ENCODE results near the gene HLA-DPA1.
"Not testable (repeated sequence)": the region's sequence is repeated elsewhere in the genome, so short reads cannot be mapped to it uniquely, and the experiment has no call there.

Gene HLA-DPA1

GRCh38 chr6:33105386-33105785 is 31.9 kb upstream of the HLA-DPA1 start:
- H3K4me3 ChIP-seq = no peak overlapping the region
- H3K4me1 ChIP-seq = no peaks in the 10 kb centered on the region
- H3K27me3 ChIP-seq (ENCODE audit: low read depth) = peaks cover 23% of the 10 kb centered on the region
- in situ Hi-C loops (cut with MboI; ENCODE audit: low sequenced_read_pairs) = no loop called here
- H3K36me3 ChIP-seq (replicated peaks) = no peaks in the 10 kb centered on the region
- H3K9me3 ChIP-seq = peaks cover 5% of the 10 kb centered on the region; the same call in 1 of the 2 replicates
- DNase-seq (ENCODE audit: low spot score in 2 of 2) = no peak

GRCh38 chr6:33104887-33105286 is 31.4 kb upstream of the HLA-DPA1 start:
- no peak for DNase-seq (ENCODE audit: low spot score in 2 of 2)
- peaks cover 5% of the 10 kb centered on the region; the same call in 1 of the 2 replicates for H3K9me3 ChIP-seq
- in situ Hi-C loops (cut with MboI; ENCODE audit: low sequenced_read_pairs) = no loop called here
- H3K36me3 ChIP-seq (replicated peaks) = no peaks in the 10 kb centered on the region
- no peaks in the 10 kb centered on the region for H3K4me1 ChIP-seq
- no peak overlapping the region for H3K4me3 ChIP-seq
- peaks cover 25% of the 10 kb centered on the region for H3K27me3 ChIP-seq (ENCODE audit: low read depth)

- H3K4me1 ChIP-seq = no peaks in the 10 kb centered on the region
- H3K9me3 ChIP-seq = peaks cover 7% of the 10 kb centered on the region; the same call in 1 of the 2 replicates
- no peaks in the 10 kb centered on the region for H3K36me3 ChIP-seq (replicated peaks)
- in situ Hi-C loops (cut with MboI; ENCODE audit: low sequenced_read_pairs) = no loop called here
- H3K27me3 ChIP-seq (ENCODE audit: low read depth) = peaks cover 24% of the 10 kb centered on the region
- no peak overlapping the region for H3K4me3 ChIP-seq
- no peak for DNase-seq (ENCODE audit: low spot score in 2 of 2)
These were observed 30.3 kb upstream of the HLA-DPA1 start for GRCh38 chr6:33103776-33104175.

GRCh38 chr6:33101121-33101737 is 27.8 kb upstream of the HLA-DPA1 start:
- H3K36me3 ChIP-seq (replicated peaks); H3K4me1 ChIP-seq; in situ Hi-C loops (cut with MboI; ENCODE audit: low sequenced_read_pairs); H3K4me3 ChIP-seq; DNase-seq (ENCODE audit: low spot score in 2 of 2); H3K9me3 ChIP-seq: not testable (repeated sequence)
- H3K27me3 ChIP-seq (ENCODE audit: low read depth) = peaks cover 12% of the 10 kb centered on the region

GRCh38 chr6:33095681-33096080 is 22.2 kb upstream of the HLA-DPA1 start:
- H3K4me3 ChIP-seq = no peak overlapping the region
- peaks cover 5% of the 10 kb centered on the region for H3K9me3 ChIP-seq
- in situ Hi-C loops (cut with MboI; ENCODE audit: low sequenced_read_pairs) = no loop called here
- H3K27me3 ChIP-seq (ENCODE audit: low read depth) = peaks cover 23% of the 10 kb centered on the region
- H3K36me3 ChIP-seq (replicated peaks) = no peaks in the 10 kb centered on the region
- H3K4me1 ChIP-seq = no peaks in the 10 kb centered on the region
- DNase-seq (ENCODE audit: low spot score in 2 of 2) = no peak

GRCh38 chr6:33093855-33094254 is 20.4 kb upstream of the HLA-DPA1 start:
- no peaks in the 10 kb centered on the region for H3K4me1 ChIP-seq
- H3K36me3 ChIP-seq (replicated peaks) = no peaks in the 10 kb centered on the region
- H3K4me3 ChIP-seq = no peak overlapping the region
- peaks cover 3% of the 10 kb centered on the region for H3K9me3 ChIP-seq
- no peak for DNase-seq (ENCODE audit: low spot score in 2 of 2)
- peaks cover 19% of the 10 kb centered on the region for H3K27me3 ChIP-seq (ENCODE audit: low read depth)
- in situ Hi-C loops (cut with MboI; ENCODE audit: low sequenced_read_pairs) = no loop called here

GRCh38 chr6:33092385-33092784 is 18.9 kb upstream of the HLA-DPA1 start:
- H3K36me3 ChIP-seq (replicated peaks) = no peaks in the 10 kb centered on the region
- H3K4me1 ChIP-seq = no peaks in the 10 kb centered on the region
- H3K27me3 ChIP-seq (ENCODE audit: low read depth) = peaks cover 25% of the 10 kb centered on the region
- no peaks in the 10 kb centered on the region for H3K9me3 ChIP-seq
- in situ Hi-C loops (cut with MboI; ENCODE audit: low sequenced_read_pairs) = no loop called here
- H3K4me3 ChIP-seq = no peak overlapping the region
- no peak for DNase-seq (ENCODE audit: low spot score in 2 of 2)

- Histone ChIP-seq H3K36me3 (replicated peaks) (no peaks in the 10 kb centered on the region), H3K4me3 (no peak overlapping the region), H3K27me3 (ENCODE audit: low read depth) (peaks cover 27% of the 10 kb centered on the region), H3K4me1 (no peaks in the 10 kb centered on the region), H3K9me3 (no peaks in the 10 kb centered on the region)
- in situ Hi-C loops (cut with MboI; ENCODE audit: low sequenced_read_pairs) = no loop called here
- peak in 1 of 2 experiments; percentile 64 for DNase-seq (ENCODE audit: low spot score in 2 of 2)
These were observed 18.5 kb upstream of the HLA-DPA1 start for GRCh38 chr6:33091957-33092356.

GRCh38 chr6:33088931-33089620 is 15.6 kb upstream of the HLA-DPA1 start:
- no peaks in the 10 kb centered on the region for H3K36me3 ChIP-seq (replicated peaks)
- H3K27me3 ChIP-seq (ENCODE audit: low read depth) = peaks cover 25% of the 10 kb centered on the region
- H3K4me3 ChIP-seq = no peak overlapping the region
- no peaks in the 10 kb centered on the region for H3K4me1 ChIP-seq
- H3K9me3 ChIP-seq = no peaks in the 10 kb centered on the region
- in situ Hi-C loops (cut with MboI; ENCODE audit: low sequenced_read_pairs) = loop anchor here (10.0 kb wide), 1 partner anchor 74 kb away; no protein-coding TSS in a partner anchor
- DNase-seq (ENCODE audit: low spot score in 2 of 2) = no peak

- in situ Hi-C loops (cut with MboI; ENCODE audit: low sequenced_read_pairs) = loop anchor here (10.0 kb wide), 1 partner anchor 74 kb away; no protein-coding TSS in a partner anchor
- H3K36me3 ChIP-seq (replicated peaks) = no peaks in the 10 kb centered on the region
- DNase-seq (ENCODE audit: low spot score in 2 of 2) = no peak
These were observed 14.9 kb upstream of the HLA-DPA1 start for GRCh38 chr6:33088258-33088930.

GRCh38 chr6:33085627-33086026 is 12.2 kb upstream of the HLA-DPA1 start:
- Histone ChIP-seq H3K4me3 (no peak overlapping the region), H3K27me3 (ENCODE audit: low read depth) (peaks cover 20% of the 10 kb centered on the region), H3K9me3 (no peaks in the 10 kb centered on the region), H3K36me3 (replicated peaks) (no peaks in the 10 kb centered on the region), H3K4me1 (no peaks in the 10 kb centered on the region)
- in situ Hi-C loops (cut with MboI; ENCODE audit: low sequenced_read_pairs) = loop anchor here (10.0 kb wide), 1 partner anchor 71 kb away; no protein-coding TSS in a partner anchor
- no peak for DNase-seq (ENCODE audit: low spot score in 2 of 2)

More at GRCh38 chr6:33088258-33088930, 14.9 kb upstream of the HLA-DPA1 start:
- no peaks in the 10 kb centered on the region for H3K4me1 ChIP-seq
- H3K9me3 ChIP-seq = no peaks in the 10 kb centered on the region
- peaks cover 21% of the 10 kb centered on the region for H3K27me3 ChIP-seq (ENCODE audit: low read depth)
- H3K4me3 ChIP-seq = no peak overlapping the region

- no peak overlapping the region for H3K4me3 ChIP-seq
- in situ Hi-C loops (cut with MboI; ENCODE audit: low sequenced_read_pairs) = loop anchor here (10.0 kb wide), 1 partner anchor 68 kb away; no protein-coding TSS in a partner anchor
- no peaks in the 10 kb centered on the region for H3K9me3 ChIP-seq
- no peaks in the 10 kb centered on the region for H3K36me3 ChIP-seq (replicated peaks)
- H3K27me3 ChIP-seq (ENCODE audit: low read depth) = peaks cover 16% of the 10 kb centered on the region
- peak in 1 of 2 experiments; percentile 47 for DNase-seq (ENCODE audit: low spot score in 2 of 2)
- H3K4me1 ChIP-seq = no peaks in the 10 kb centered on the region
These were observed 9.3 kb upstream of the HLA-DPA1 start for GRCh38 chr6:33082702-33083101.

- in situ Hi-C loops (cut with MboI; ENCODE audit: low sequenced_read_pairs) = loop anchor here (10.0 kb wide), 1 partner anchor 66 kb away; no protein-coding TSS in a partner anchor
- Histone ChIP-seq H3K27me3 (ENCODE audit: low read depth) (peaks cover 21% of the 10 kb centered on the region), H3K9me3 (no peaks in the 10 kb centered on the region), H3K4me3 (no peak overlapping the region), H3K36me3 (replicated peaks) (no peaks in the 10 kb centered on the region), H3K4me1 (no peaks in the 10 kb centered on the region)
- no peak for DNase-seq (ENCODE audit: low spot score in 2 of 2)
These were observed 7.8 kb upstream of the HLA-DPA1 start for GRCh38 chr6:33081098-33081824.
